GM19463 (cell line): ENCODE results near the gene ERGIC1.
A peak's percentile ranks its signal among the peaks of the same experiment; 100 is the strongest.

Source experiments
- ATAC-seq: cut with Tn5 transposase; IDR thresholded peaks from one replicate; pipeline ENCODE4 v1.9.1; 2021; ENCODE audit warnings: mild to moderate bottlenecking, moderate library complexity; ENCODE audit not compliant: unreplicated experiment

ERGIC1 gene

DNA sequence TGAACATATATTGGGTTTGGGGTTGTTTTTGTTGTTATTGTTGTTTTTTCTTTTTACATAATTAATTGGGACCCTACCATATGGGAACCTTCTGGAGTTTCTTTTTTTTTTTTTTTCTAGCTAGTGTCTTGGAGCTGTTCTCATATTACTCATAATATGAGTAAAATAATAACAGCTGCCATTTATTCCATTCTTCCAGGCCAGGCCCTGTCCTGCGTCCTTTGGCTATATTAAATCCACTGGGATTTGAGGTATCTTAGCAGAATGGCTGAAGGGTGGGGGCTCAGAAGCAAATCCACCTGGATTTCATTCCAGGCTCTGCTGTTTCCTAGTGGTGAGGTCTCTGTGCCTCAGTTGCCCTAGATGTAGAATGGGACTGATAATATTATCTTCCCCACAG, 77.9 kb downstream of the ERGIC1 start:
- ATAC-seq = no peak

DNA sequence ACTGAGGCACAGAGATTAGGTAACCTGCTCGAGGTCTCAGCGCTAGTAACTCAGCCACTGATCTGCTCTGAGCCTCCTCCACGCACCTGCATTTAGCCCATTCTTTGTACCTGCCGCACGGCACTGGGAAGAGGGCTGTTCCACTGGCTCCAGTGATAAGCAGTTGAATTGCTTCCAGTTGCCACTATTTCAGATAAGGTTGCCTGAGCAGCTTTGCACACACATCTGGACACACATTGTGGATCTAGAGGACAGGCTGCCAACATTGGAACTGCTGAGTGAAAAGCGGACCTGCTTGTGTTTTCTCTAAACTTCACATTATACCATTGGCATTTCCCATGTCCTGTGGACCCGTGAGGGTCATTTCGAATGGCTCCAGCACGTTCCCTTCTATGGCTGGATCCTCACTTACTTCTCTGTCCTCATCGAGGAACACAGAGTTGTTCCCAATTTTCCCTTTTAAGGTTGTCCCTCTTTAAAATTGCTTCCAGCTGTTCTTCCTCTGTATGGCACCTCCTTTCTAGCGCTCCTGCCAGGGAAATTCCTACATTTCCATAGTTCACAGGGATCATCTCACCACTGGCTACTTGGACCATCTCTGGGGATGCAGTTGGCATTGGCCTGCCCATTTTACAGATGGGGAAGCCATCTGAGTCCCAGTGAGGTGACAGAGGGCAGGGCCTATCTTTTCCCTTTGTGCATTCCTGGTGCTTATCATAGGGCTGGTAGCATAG, 79.2 kb downstream of the ERGIC1 start:
- ATAC-seq = no peak

DNA sequence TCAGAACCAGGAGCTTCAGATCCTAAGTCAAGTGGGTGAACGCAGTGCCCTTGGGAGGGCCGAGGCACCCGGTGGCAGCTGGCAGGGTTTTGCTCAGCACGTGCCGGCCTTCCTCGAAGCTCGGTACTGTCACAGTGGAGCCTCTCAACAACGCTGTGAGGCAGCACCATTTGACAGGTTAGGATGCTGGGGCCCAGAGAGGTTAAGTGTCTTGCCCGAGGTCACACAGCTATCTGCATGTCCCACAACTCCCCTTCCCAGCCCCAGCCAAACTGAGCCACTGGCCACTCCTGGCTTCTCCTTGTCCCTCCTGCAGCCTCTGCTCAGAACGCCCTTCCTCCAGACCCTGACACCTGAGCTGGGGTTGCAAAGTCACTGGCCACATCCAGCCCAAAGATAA, 81.5 kb downstream of the ERGIC1 start:
- no peak for ATAC-seq

DNA sequence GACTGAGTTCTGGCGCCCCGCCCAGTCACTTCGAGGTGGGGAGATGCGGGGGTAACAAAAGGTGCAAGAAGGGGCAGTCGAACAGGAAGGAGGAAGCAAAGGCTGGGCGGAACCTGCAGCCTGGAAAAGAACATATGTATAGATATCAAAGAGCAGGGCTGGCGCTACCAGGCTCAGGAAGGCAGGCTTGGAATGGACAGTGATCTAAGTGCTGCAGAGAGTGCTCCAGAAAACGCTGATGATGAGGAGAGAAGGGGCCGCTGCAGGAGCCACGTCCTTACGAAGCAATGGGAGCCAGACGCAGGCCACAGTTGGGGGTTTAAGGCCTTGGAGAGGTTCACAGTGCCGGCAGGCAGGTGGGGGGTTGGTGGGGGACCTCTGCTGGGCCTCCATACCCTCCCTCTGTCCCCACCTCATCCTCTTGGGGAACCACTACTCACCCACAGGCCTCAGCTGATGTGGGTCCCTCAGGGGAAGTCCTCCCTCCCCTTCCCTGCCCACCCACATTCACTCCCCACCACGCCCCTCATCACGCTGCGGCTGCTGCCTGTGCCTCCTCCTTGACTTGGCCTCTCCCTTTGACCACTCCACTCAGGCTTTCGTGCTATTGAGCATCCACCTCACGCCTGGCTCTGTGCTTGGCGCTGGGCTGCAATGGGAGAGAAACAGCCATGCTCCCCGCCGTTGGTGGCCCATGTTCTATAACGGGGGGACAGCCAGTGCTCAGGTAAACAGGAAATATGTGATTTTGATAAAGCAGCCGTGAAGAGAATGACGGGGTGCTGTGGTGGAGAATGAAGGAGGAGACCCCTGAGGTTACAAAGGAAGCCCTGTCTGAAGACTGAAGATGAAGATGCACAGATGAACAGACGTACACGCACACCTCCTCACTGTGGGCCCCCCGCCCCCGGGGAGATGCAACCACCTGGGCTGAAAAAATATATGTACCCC, 84.6 kb downstream of the ERGIC1 start:
- ATAC-seq = no peak

DNA sequence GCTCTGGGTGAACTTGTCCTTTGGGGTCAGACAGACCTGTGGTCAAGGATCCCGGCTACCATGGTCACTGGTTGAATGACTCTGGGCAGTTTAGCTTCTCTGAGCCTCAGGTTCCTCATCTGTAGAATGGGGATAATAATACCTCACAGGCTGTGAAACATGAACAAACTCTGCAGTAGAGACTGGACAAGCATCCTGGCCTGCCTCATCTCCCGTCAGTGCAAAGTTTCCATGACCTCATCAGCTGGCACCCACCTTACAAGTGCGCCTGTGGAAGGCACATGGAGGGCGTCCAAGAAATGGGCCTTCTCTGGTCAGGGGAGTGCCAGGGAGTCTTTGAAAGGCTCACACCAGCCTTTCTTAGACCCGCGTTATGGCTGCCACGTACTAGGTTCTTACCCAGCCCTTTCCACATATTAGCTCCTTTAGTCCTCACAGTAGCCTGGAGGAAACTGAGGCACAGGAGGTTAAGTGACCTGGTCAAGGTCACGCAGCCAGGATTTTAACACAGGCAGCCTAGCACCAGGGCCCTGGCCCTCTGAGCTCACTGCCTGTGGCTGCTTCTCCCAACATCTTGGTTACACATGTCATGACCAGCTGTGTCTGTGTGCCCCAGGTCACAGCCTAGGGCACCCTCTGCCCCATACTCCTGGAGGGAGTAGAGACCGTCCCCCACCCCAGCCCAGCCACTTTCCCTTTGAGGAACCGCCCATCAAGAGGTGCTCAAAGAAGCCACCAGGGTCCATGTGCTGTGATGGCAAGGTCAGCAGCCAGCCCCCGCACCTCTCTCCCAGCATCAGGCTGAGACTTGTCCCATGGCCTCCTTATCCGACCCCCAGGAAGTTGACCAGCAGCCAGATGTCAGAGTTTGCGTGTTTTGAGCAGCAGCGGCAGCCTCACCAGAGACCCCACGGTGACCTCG, 85.7 kb downstream of the ERGIC1 start:
- no peak for ATAC-seq

DNA sequence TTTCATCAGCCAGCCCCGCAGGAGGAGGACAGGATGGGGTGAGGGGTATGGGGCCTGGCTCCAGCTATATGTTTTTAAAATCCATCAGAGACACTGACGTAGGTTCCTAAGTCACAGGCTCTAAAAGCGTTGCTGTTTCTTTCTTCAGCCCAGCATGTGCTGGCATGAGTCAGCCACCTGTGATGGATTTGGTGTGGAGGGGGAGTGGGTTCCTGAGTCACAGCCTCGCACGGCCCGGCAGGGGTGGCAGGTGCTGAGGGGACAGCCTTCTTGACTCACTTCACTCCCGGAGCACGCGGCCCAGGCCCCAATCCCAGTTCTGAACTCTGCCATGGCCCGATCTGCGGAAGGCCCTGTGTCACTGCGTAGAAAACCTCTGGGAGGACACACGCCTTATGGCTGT, 86.4 kb downstream of the ERGIC1 start:
- no peak for ATAC-seq

DNA sequence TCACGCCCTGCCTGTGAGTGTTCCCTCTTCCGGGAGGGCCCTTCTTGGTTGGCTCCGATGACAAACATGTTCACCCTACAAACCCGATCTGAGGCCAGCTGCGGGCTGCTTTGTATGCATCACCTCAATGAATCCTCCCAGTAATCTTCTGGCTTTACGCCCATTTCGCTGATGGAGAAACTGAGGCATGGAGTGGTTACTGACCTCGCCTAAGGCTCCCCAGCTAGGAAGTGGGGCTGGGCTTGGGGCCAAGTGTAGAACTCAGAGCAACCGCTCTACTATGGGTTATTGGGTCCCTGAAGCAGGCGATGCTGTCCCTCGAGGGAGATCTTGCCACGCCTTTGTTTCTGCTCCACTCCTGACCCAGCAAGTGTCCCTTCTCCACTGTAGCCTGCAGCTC, 86.9 kb downstream of the ERGIC1 start:
- ATAC-seq = no peak

DNA sequence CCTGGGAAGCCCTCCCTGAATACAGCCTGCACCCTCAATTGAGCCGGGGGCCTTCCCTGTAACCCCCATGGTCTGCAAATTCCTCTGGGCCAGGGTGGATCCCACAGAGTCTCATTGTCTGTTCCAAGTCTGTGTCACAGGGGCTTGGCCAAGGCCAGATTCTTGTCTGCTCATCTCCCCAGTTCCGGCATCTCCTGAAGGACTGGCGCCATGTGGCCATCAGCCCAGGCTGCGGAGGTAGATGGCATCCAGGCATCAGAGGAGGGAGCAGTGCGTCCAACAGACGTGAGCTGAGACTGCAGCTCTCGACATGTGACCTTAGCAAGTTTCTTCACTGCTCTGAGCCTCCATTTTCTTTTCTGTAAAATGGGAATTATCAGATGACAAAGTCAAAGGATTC, 87.9 kb downstream of the ERGIC1 start:
- ATAC-seq = no peak

DNA sequence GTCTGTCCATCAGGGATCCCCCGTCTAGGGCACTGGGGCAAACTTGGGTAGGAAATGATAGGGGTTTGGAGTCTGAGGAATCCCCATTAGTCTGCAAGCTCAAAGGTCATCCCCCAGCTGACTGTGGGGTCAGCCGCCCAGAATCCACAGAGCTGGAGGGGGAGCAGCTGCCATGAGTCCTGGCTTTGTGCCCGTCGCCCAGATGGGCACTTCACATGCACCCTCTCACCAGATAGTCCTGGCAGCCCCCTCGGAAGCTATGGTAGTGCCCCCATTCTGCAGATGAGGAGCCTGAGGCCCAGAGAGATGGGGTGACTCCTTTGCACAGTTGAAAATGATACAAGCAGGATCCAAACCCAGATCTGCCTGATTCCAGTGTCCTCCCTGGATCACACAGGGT, 89.5 kb downstream of the ERGIC1 start:
- no peak for ATAC-seq

DNA sequence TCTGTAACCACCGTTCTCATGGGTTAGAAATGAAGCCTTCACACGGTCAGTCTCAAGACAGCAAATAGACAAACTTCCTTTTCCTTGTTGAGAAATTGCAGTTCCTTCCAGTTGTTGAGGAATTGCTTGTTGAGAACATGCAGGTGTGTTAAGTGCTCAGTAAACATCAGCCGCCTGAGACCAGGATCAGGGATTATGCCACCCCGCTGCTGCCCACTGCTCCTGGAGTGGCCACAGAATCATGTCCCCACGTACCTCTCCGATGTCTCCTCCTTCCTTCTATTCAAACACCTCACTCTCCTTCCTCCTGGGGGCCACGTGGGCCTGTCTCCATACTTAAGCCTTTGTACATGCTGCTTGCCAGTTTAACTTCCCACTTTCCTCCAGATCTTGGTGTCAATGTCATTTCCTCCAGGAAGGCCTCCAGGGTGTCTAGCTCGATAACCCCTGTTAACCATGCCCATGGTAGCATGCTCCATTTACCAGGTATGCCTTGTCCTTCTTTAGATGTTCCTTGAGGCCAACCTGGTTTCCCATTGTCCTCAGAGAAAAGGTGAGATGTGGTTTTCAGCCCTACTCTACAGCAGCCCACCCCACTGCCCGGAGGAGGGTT, 91.4 kb downstream of the ERGIC1 start:
- ATAC-seq = no peak

DNA sequence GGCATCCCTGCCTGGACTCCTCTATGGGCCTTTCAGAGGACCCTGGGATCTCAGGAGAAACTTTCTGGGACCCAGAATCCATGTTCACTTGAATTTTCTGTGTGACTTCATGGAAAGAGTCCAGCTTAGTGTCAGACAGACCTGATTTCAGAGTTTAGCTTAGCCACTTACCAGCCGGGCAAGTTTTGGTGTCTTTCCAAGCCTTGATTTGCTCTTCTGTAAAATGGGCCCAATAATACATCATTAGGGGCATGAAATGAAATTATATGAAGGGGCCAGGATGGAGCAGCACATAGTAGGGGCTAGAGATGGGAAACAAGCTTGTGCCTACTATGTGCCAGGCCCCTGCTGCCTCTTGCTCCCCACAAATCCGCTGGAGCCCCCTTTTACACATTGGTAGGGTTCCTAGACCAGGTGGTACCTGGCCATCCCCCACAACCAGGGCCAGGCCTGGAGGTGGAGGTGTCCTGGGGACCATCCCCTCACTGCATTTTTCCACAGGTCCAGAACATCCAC, 92.0 kb downstream of the ERGIC1 start:
- ATAC-seq = no peak

DNA sequence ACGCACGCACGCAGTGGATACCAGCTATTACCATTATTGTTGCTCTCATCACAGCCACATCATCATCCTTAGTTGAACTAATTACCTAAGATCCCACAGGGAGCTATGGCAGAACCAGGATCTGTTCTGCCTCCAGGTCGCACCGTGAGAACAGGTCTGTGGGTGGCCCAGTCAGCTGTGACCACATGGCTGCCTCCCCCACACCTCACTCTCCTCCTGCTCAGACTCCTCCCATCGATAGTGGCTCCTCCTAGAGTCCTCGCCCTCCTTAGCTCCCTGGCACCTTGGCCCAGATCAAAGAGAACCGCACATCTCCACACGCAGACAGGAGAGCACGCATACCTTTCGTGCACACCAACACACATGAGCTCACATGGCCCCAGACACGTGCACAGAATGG, 92.7 kb downstream of the ERGIC1 start:
- no peak for ATAC-seq

DNA sequence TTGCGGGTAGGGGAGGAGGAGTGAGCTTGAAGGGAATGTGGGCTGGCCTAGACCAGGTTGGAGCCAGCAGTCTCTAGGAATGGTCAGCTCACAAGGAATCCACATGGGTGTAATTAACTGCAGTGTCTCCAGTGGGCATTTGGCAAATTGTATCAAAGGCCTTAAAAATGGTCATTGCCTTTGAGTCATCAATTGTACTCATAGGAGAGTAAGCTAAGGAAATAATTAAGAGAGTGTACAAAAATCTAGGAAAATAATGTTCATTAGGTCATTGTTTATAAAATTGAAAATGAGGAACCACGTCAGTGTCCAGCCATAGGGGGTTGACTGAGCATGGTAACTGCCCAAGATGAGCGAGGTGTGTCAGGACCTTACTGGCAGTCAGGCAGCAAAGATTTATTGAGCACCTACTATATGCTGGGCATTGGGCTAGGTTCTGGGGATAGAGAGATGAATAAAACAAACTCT, 95.4 kb downstream of the ERGIC1 start:
- no peak for ATAC-seq

DNA sequence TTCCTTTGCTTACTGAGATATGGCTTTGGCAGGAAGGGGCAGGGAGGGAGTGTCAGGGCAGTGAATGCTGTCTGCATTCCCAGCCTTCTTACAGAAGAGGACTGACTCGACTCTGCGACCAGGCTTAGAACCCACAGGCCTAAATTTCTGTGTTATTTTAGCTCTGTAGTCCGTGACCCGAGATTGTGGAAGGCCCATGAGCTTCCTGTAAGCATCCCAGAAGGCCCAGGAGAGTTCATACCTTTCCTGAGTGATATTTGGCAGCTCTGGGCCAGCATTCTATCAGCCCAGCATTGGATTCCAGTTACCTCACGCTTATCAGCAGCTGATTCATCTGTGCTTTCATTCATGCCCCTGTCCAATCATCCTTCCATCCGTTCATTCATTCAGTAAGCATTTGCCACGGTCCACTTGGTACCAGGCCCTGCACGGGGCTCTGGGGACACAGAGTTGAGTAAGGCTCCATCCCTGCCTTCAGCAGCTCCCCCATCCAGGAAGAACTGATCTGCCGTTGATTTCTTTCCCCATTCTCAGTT, 97.0 kb downstream of the ERGIC1 start:
- ATAC-seq = peak; percentile 48

DNA sequence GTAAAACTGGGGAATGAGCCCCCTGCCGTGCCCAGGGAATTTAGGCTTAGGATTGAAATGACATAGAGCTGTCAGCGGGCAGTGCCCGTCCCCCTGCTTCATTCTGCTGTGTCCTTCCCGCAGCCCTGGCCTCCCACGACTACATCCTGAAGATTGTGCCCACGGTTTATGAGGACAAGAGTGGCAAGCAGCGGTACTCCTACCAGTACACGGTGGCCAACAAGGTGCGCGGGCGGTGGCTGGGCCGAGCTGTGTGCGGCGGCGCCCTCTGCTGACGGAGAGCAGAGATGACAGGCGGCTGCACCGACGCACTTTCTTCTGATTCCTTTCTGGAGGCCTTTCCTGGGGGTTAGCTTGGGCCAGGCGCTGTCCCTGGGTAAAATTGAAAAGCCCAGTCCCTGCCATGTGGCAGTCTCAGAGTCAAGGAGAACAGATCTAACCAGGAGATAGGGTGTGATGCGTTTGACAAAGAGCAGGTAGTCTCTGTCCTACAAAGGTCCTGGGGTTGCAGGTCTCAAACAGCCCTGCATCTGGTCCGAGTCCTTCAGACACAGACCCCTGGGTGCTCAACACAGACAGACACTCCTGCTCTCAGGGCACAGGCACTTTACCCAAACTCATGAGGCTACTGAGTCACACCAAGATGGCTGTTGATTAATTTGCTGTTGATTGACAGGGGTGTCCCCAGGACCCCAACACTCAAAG, 98.4 kb downstream of the ERGIC1 start:
- peak; percentile 66 for ATAC-seq

DNA sequence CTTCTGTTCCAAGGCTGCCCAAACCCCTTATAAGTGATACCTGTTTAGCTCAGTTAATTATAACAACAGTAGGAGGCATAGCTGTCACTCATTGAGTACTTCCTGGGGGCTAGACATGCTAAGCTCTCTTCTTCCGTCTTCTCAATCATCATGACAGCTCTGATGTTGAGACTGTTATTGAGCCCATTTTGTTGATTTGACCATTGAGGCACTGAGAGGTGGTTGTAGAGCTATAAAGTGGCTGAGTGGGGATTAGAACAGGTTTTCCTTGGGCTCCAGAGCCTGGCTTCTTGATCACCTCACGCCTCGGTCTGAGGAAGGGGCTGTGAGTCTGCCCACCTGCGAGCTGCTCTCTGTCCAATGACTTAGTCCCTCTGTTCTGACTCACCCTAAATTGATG, 99.2 kb downstream of the ERGIC1 start:
- no peak for ATAC-seq

DNA sequence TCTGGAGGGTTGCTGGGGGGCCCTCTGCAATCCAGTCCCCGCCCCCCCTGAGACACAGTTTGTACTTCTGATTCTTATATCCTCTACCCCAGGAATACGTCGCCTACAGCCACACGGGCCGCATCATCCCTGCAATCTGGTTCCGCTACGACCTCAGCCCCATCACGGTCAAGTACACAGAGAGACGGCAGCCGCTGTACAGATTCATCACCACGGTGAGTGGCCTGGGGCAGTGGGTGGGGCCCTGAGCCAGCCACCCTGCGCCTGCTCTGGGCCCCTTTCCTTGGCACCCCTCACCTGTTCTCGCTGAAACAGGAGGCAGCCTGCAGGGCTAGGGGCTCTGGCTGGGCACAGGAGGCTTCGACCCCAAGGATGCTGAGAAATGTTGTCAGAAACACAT, 101.0 kb downstream of the ERGIC1 start:
- no peak for ATAC-seq

DNA sequence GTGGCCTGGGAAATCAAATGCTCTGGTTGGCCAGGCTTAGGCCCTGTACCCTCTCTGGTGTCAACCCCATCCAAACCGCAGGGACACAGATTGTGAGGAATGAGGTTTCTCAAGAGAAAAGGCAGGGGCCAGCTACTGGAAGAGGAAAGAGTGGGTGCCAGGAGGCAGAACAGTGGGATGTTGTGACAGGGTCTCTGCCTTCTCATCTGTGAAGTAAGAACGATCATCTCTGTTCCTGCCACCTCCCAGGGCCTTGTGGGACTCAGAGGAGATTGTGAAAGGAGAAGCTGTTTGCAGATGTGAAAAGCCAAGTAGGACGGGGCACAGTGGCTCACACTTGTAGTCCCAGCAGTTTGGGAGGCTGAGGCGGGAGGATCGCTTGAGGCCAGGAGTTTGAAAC, 102.3 kb downstream of the ERGIC1 start:
- no peak for ATAC-seq

DNA sequence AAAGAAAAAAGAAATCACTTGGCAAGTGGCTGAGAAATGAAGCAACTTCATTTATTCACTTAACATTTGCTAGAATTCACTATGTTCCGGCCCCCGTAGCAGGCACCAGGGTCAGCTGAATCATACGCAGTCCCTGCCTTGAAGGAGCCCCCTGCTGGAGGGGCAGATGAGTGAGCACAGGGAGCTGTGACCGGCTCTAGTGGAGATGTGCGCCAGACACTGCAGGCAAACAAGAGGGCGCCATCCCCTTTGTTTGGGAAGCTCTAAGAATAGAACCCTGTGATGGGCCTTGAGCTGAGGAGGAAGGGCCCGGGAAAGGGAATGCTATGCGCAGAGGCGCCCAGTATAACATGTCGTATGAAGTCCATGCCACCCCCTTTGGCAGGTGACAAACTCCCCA, 105.0 kb downstream of the ERGIC1 start:
- no peak for ATAC-seq
